GM12878 (cell line): ENCODE measurements around the gene MRPL23. TPM values are rescaled to one million over a fixed set of nuclear protein-coding genes. Genes with fewer than 3 reads are reported as not detected.

Source experiments
- ATAC-seq: fragments of 200-7000 bp; cut with Tn5 transposase; 3 replicates; pipeline ENCODE4 v1.9.1; 2020; ENCODE audit warnings: mild to moderate bottlenecking, moderate library complexity
- BruUV-seq: library from RNA; stranded (reverse); fragments of 400-500 nt; replicated peaks from 2 replicates; lab custom pipeline; 2021; lab: Mats Ljungman, UMichigan
- CTCF ChIA-PET: fragments of 300-600 bp; sonication (Branson Sonifier 250); formaldehyde crosslinking; extraction: SDS; loops from one replicate; lab custom pipeline; 2021; ENCODE audit warnings: inconsistent platforms; lab: Yijun Ruan, JAX
- POLR2A ChIA-PET: fragments of 350-600 bp; formaldehyde crosslinking; extraction: SDS; loops from one replicate; lab custom pipeline; 2021; ENCODE audit warnings: inconsistent platforms; lab: Charles Lee
- RAD21 ChIA-PET: fragments of 300-600 bp; sonication (Branson Sonifier 250); formaldehyde crosslinking; loops from one replicate; lab custom pipeline; 2023; ENCODE audit warnings: antibody characterized with exemption; ENCODE audit not compliant: unreplicated experiment; lab: Charles Lee
- SMC1A ChIA-PET: fragments of 300-600 bp; sonication (Branson Sonifier 250); formaldehyde crosslinking; loops from one replicate; lab custom pipeline; 2023; ENCODE audit not compliant: unreplicated experiment, uncharacterized antibody; lab: Charles Lee
- DNase-seq: peaks from one replicate; pipeline ENCODE4 v3.0.0-alpha.2; 2011; ENCODE audit warnings: low read depth, low spot score
- FAIRE-seq: peaks from 3 replicates; lab custom pipeline; 2011; peaks lifted over from hg19 to GRCh38; lab: Jason Lieb, UNC
- H2AFZ ChIP-seq: 2 replicates; pipeline ENCODE4 v1.6.0; 2011; ENCODE audit warnings: low read depth, low read length, control low read depth; ENCODE audit not compliant: control insufficient read depth
- H3K27ac ChIP-seq: 2 replicates; pipeline ENCODE4 v1.5.1; 2011; ENCODE audit warnings: control low read depth; ENCODE audit not compliant: control insufficient read depth, insufficient read depth
- H3K27me3 ChIP-seq, 2 experiments: replicated peaks in 1 of 2; 2 replicates each; pipeline versions ENCODE4 v1.6.0 to v1.6.1; 2011; ENCODE audit warnings: low read length in 1 of 2; ENCODE audit not compliant: control insufficient read depth in 2 of 2, insufficient read depth in 2 of 2
- H3K36me3 ChIP-seq, 2 experiments: 2 replicates each; pipeline ENCODE4 v1.5.1; 2011; ENCODE audit warnings: low read length in 1 of 2; ENCODE audit not compliant: control insufficient read depth in 2 of 2, insufficient read depth in 2 of 2
- H3K4me1 ChIP-seq: 2 replicates; pipeline ENCODE4 v1.6.1; 2011; ENCODE audit warnings: mild to moderate bottlenecking, low read length, moderate library complexity, mixed read lengths; ENCODE audit not compliant: control insufficient read depth, insufficient read depth
- H3K4me2 ChIP-seq: 2 replicates; pipeline ENCODE4 v1.6.0; 2011; ENCODE audit warnings: control low read depth; ENCODE audit not compliant: control insufficient read depth, insufficient read depth
- H3K4me3 ChIP-seq: fragments of 200-600 bp; sonication (generic); 2 replicates; pipeline ENCODE4 v1.5.1; 2016
- H3K79me2 ChIP-seq: 2 replicates; pipeline ENCODE4 v1.6.0; 2011; ENCODE audit warnings: low read length; ENCODE audit not compliant: control insufficient read depth, insufficient read depth
- H3K9ac ChIP-seq: 2 replicates; pipeline ENCODE4 v1.8.0; 2011; ENCODE audit warnings: low read length, control low read depth, mixed read lengths; ENCODE audit not compliant: control insufficient read depth, insufficient read depth
- H3K9me3 ChIP-seq: replicated peaks from 3 replicates; pipeline ENCODE4 v1.5.1; 2011; ENCODE audit warnings: mild to moderate bottlenecking, low read length; ENCODE audit not compliant: control insufficient read depth, insufficient read depth
- H4K20me1 ChIP-seq: 2 replicates; pipeline ENCODE4 v1.6.0; 2011; ENCODE audit not compliant: control insufficient read depth, insufficient read depth
- BHLHE40 ChIP-seq, 2 experiments: fragments of 450-650 bp in 1 of 2; IDR thresholded peaks; 2 replicates each; pipeline ENCODE4 v1.6.1; 2011 to 2017; ENCODE audit warnings: low read depth in 2 of 2, borderline replicate concordance in 1 of 2, improper control_type of control experiment in 1 of 2, low read length in 1 of 2, mild to moderate bottlenecking in 1 of 2
- NFYA ChIP-seq: IDR thresholded peaks from 2 replicates; pipeline ENCODE4 v1.6.1; 2011; ENCODE audit warnings: low read depth, mild to moderate bottlenecking, low read length, improper control_type of control experiment, borderline replicate concordance
- POLR2AphosphoS2 ChIP-seq: IDR thresholded peaks from 2 replicates; pipeline ENCODE4 v1.6.1; 2011; ENCODE audit warnings: low read depth, mild to moderate bottlenecking, low read length, improper control_type of control experiment, moderate library complexity
- POU2F2 ChIP-seq: IDR thresholded peaks from 3 replicates; pipeline ENCODE4 v1.6.1; 2011; ENCODE audit warnings: low read depth, mild to moderate bottlenecking, low read length, borderline replicate concordance
- RUNX3 ChIP-seq: IDR thresholded peaks from 2 replicates; pipeline ENCODE4 v1.6.1; 2012; ENCODE audit warnings: low read length, inconsistent platforms
- SREBF1 ChIP-seq: IDR thresholded peaks from 2 replicates; pipeline ENCODE4 v1.6.1; 2012; ENCODE audit warnings: mild to moderate bottlenecking, low read length
- TAF1 ChIP-seq: IDR thresholded peaks from 2 replicates; pipeline ENCODE4 v1.6.1; 2011; ENCODE audit warnings: mild to moderate bottlenecking, low read depth, low read length, borderline replicate concordance
- ZNF217 ChIP-seq: fragments of 450-650 bp; IDR thresholded peaks from 2 replicates; pipeline ENCODE4 v1.6.1; 2017; ENCODE audit warnings: antibody characterized with exemption, mild to moderate bottlenecking
- ZNF24 ChIP-seq: fragments of 450-650 bp; IDR thresholded peaks from 2 replicates; pipeline ENCODE4 v1.6.1; 2017; ENCODE audit warnings: antibody characterized with exemption, mild to moderate bottlenecking
- WGBS: methylation state at CpG from one replicate; pipeline ENCODE4 v1.1.6; 2016; ENCODE audit warnings: low lambda C conversion rate; ENCODE audit not compliant: insufficient replicate concordance, insufficient coverage; ENCODE audit errors: missing lambda C conversion rate; 5-methylcytosine and 5-hydroxymethylcytosine counted together
- in situ Hi-C: fragments of 300-500 bp; cut with MboI; formaldehyde crosslinking; loops from 9 replicates; pipeline ENCODE4 v1.14.3; 2018; ENCODE audit warnings: mixed read lengths
- intact Hi-C: fragments of 100-400 bp; cut with micrococcal nuclease; formaldehyde crosslinking; loops from one replicate; pipeline ENCODE4 v1.14.2; 2022; ENCODE audit not compliant: unreplicated experiment
- polyA plus RNA-seq, 11 experiments: library from polyadenylated mRNA; depleted of rRNA in 4 of 11; unstranded in 6 of 11; stranded (reverse) in 5 of 11; fragments of >200 nt; fragmentation: Nextera tagmentation in 4 of 11; fragmentation: Illumina TruSeq in 1 of 11; extraction: Ambion mirVana in 4 of 11; extraction: Trizol in 1 of 11; gene quantifications; 1 replicate in 1 of 11; 2 replicates in 10 of 11; pipeline versions ENCODE4 v1.2.1 to v1.2.3, GENCODE V29; 2011 to 2016; ENCODE audit warnings: inconsistent platforms in 2 of 11, missing spikeins in 2 of 11, low read depth in 1 of 11
- total RNA-seq, 4 experiments: library from RNA; depleted of rRNA in 3 of 4; stranded (reverse); fragments of >200 nt in 3 of 4; fragmentation: Illumina TruSeq in 1 of 4; extraction: Trizol in 1 of 4; gene quantifications; 2 replicates each; pipeline versions ENCODE4 v1.2.1 to v1.2.3, GENCODE V29; 2013 to 2021

The MRPL23 gene
- total and polyA plus RNA-seq, 10 of the 15 experiments (the other 5 are each of a cell fraction or from before 2014, with no cell fraction given): 1.6 to 207 (median 126) TPM

DNA sequence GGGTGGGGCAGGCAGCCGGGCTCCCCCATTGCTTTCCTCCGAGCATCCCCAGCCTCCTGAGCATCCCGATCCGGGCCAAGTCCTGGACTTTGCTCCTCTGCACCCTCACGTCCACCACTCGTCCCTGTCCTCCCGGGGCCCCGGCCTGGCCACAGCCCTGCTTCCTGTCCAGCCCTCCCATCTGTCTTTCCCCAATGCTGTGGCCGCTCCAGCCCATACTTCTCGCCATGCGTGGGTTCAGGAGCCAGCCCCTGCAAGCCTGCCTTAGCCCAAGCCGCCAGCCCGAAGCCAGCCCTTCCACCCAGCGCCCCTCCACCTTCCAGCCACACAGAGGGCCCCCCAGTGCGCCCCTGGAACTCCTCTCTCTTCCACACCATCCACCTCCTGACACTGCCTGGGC lies 23.8 kb downstream of the MRPL23 start:
- SMC1A ChIA-PET: no interaction called here
- Histone ChIP-seq H3K4me2 (no peak overlapping the region), H4K20me1 (no peaks in the 10 kb centered on the region), H3K9ac (no peak overlapping the region), H3K27ac (no peak overlapping the region), H3K4me3 (no peak overlapping the region), H3K79me2 (no peaks in the 10 kb centered on the region), H3K27me3 (no peaks in the 10 kb centered on the region), H3K36me3 (no peaks in the 10 kb centered on the region), H3K4me1 (no peaks in the 10 kb centered on the region), H2AFZ (no peak overlapping the region), H3K9me3 (no peaks in the 10 kb centered on the region)
- FAIRE-seq: no peak
- intact Hi-C loops: no loop called here
- in situ Hi-C loops: no loop called here
- TF ChIP-seq RUNX3: no peak
- ATAC-seq: no peak
- DNase-seq: no peak
- 53% methylated on average over 6 of the region's 15 CpGs for WGBS
- POLR2A ChIA-PET: no interaction called here
- no TSS peak for BruUV-seq
- RAD21 ChIA-PET: no interaction called here
- CTCF ChIA-PET: interaction anchor here (0.6 kb wide), 1 partner anchor 162 kb away, joined by 3 read pairs; no protein-coding TSS in a partner anchor

DNA sequence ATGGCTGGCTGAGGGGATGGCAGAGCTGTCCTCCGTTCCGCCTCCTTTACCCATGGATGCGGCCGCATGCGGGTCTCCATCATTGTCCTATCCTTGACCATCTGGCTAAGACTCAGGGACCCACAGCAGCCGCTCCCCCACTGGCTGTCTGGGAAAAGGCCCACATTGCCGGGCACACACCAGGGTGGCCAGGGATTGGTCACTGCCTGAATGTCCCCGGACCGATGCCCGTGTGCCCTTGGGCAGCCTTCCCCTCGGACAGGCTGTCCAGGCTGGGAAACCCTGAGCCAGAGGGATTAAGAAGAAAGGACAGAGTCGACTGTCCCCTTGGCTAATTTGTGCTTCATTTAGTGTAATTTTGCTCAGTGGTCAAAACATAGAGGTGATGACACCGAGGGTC lies 28.1 kb downstream of the MRPL23 start:
- no peak overlapping the region for H3K9ac ChIP-seq
- ChIA-PET SMC1A (no interaction called here), POLR2A (no interaction called here), CTCF (no interaction called here), RAD21 (no interaction called here)
- no peaks in the 10 kb centered on the region for H3K9me3 ChIP-seq
- no peaks in the 10 kb centered on the region for H3K36me3 ChIP-seq
- H3K27me3 ChIP-seq: no peaks in the 10 kb centered on the region
- H2AFZ ChIP-seq: no peak overlapping the region
- no peak for FAIRE-seq
- no peak overlapping the region for H3K4me3 ChIP-seq
- no TSS peak for BruUV-seq
- H3K4me2 ChIP-seq: no peak overlapping the region
- no peaks in the 10 kb centered on the region for H4K20me1 ChIP-seq
- no peaks in the 10 kb centered on the region for H3K79me2 ChIP-seq
- no peak overlapping the region for H3K27ac ChIP-seq
- DNase-seq: no peak
- in situ Hi-C loops: no loop called here
- no peaks in the 10 kb centered on the region for H3K4me1 ChIP-seq
- intact Hi-C loops: no loop called here
- no CpG with 5 or more reads among the region's 13 CpGs for WGBS
- TF ChIP-seq TAF1: no peak
- no peak for TF ChIP-seq POU2F2
- TF ChIP-seq ZNF217: no peak
- no peak for TF ChIP-seq NFYA
- TF ChIP-seq ZNF24: no peak
- TF ChIP-seq SREBF1: no peak
- no peak for TF ChIP-seq POLR2AphosphoS2
- TF ChIP-seq BHLHE40 (IDR thresholded peaks at IDR 0.05; ENCODE audit: borderline replicate concordance in 1 of 2, low read depth in 2 of 2, low read length in 1 of 2): no peak
- ATAC-seq: no peak
